Hindlimb muscle (tissue), 1 donor: Measurements from ENCODE around the gene MICAL1. TPM values are rescaled to one million over a fixed set of nuclear protein-coding genes. Genes with fewer than 3 reads are reported as not detected.
"Not testable (repeated sequence)": the region's sequence is repeated elsewhere in the genome, so short reads cannot be mapped to it uniquely, and the experiment has no call there.

Experiments
- DNase-seq: peaks from one replicate; pipeline ENCODE4 v3.0.0-alpha.2; 2013
- polyA plus RNA-seq: library from polyadenylated mRNA; unstranded; fragments of 120-200 nt; gene quantifications from one replicate; pipeline ENCODE4 v1.2.1, GENCODE V29; 2013; ENCODE audit not compliant: insufficient read length

The MICAL1 gene
- polyA plus RNA-seq, 1 donor = 71.7 TPM

DNA sequence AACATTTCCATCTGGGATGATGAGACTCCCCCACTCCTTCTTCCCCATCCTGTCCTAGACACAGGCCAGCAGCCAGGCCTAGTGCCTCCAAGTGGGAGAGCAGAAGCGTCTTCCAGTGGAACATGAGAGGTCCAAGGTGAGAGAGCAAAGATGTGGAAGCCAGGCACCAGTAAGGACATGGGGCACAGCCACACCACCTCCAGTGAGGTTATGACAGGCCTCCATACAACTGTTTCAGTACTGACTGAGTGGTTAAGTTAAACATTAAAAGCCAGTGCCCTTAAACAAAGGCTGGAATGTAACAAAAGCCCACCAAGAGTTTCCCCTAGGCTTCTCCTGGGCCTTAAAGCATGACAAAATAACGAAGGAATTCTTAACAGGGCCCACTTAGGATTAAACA, 22.2 kb upstream of the MICAL1 start:
- no peak for DNase-seq

- no peak for DNase-seq
Observed at GRCh38 chr6:109477184-109477583, 21.6 kb upstream of the MICAL1 start.

- no peak for DNase-seq
Observed at GRCh38 chr6:109475625-109476024, 20.1 kb upstream of the MICAL1 start.

DNA sequence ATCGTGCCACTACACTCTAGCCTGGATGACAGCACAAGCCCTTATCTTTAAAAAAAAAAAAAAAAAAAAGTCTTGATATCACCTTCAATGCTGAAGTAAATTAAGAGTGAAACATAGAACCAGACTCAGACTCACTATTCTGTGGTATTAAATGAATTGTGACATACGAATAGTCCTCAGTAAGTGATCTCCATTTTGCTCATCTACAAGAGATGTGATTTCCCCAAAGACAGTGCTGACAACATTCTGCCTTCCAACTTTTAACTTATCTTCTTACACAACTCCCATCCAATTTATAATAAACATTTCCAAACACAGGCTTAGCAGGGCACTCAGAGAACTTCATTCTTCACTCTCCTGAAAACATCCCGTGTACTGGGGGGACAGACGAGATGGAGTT, 19.4 kb upstream of the MICAL1 start:
- DNase-seq = no peak

- DNase-seq = no peak
Observed at GRCh38 chr6:109473120-109473519, 17.5 kb upstream of the MICAL1 start.

DNA sequence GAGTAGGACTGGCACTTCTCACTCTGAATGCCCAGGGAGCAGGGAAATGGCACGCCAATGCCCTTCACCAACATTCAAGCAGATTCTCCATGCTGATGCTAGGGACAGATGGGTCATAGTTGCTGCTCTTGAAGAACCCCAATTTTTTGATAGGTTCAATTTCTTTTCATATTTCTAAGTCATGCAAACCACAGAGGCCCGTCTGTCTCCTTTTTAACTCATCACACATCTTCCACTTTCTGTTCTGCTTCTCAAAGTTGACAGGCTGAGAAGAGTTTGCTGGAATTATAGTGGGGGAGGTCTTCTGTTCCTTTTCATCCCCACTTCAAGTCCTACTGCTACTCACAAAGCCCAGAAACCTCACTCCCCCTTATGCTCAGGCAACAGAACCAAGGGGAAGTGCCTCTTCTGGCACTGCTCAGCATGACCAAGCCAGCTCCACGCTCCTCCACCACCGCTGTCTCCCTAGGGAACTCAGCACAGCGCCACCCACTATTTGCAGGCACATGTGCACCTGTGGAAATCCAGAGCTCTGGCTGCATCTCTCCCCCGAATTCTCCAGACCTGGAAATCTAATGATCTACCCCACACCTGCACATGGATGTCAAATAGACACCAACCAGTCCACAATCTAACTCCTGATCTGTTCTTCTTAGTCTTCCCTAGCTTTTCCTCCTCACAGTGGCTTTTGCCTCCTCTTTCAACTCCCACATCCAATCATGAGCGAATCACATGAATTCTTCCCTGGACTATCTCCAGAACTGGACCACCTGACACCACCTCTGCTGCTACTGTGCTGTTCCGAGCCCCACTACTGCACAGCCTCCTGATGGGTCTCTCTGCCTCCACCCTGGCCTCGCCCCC, 16.8 kb upstream of the MICAL1 start:
- DNase-seq = no peak

DNA sequence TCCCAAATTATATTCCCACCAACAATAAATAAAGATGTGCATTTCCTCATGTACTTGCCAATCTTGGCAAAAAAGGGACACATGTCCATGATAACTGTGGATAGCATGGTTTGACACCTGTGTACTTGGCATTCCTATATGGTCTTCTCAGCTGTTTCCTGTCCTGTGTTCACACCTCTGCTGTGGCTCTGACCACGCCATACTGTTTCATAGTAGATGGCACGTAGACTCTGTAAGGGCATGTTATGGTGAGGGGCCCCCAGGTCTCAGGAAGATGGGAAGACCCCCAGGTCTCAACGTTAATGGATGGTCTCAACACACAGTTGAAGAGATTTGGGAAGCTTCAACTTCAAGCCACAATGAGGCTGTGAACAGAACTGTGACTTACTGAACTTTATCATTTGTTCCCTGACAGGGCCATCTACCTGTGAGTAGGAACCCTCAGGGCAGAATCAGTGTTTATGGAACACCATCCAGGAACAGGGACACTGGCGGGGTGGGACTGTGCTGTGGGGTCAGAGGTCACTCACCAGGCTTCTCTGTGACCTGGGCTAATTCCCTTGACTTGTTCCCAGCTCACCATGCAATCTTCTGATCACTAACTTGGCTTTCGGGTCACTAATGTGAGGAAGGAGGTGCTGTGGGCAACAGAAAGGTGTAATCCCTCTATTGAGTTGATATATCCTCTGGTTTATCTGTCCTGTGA, 15.7 kb upstream of the MICAL1 start:
- DNase-seq = no peak

GRCh38 chr6:109469591-109470189, 14.1 kb upstream of the MICAL1 start:
- no peak for DNase-seq

GRCh38 chr6:109467696-109468095, 12.1 kb upstream of the MICAL1 start:
- DNase-seq = no peak

DNA sequence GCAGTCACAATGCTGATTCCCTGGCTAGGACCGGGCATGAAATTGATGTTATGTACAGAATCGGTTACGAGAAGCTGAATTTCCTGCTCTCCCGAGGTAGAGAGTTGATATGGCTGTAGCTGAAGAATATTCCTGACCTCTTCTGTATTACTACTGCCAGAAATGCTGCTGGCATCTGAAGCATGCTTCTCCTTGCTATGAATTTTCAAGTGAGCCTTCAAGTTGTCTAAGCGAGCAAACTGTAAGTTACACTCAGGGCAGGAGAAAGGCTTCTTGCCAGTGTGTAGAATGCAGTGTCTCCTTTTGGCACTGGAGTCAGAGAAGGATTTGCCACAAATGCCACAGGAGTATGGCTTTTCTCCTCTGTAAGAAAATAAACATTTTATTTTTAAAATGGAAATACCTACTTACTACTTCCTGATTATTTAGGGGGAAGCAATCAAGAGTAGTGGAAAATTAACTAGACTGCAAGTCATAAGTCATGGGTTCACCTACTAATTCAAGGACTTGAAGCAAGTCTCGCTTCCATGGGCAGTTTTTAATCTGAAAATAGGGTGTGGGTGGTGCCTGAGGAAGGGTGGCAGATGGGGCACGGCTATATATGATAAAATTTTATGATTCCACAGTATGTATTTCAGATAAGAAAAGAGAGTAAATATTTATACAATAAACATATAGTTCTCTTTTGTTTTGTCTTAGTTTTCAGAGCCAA, 10.8 kb upstream of the MICAL1 start:
- DNase-seq = no peak

DNA sequence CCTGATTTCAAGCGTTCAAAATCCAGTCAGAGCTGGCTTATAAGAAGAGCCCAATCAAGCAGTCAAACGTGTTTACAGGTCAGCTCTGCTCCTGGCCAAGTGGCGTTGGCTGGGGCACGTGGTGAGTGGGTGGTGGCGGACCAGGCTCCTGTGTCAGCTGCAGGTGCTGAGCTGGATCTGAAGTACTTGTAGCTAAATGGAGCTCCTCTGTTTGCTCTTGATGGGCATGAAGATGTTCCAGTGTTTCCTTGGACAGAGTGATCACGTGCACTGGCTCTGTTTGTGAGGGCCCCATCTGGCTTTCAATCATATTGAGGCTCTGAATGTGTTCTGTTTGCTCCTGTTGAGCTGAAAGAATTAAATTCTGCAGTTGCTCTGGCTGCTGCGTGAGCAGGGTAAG, 10.2 kb upstream of the MICAL1 start:
- no peak for DNase-seq

DNA sequence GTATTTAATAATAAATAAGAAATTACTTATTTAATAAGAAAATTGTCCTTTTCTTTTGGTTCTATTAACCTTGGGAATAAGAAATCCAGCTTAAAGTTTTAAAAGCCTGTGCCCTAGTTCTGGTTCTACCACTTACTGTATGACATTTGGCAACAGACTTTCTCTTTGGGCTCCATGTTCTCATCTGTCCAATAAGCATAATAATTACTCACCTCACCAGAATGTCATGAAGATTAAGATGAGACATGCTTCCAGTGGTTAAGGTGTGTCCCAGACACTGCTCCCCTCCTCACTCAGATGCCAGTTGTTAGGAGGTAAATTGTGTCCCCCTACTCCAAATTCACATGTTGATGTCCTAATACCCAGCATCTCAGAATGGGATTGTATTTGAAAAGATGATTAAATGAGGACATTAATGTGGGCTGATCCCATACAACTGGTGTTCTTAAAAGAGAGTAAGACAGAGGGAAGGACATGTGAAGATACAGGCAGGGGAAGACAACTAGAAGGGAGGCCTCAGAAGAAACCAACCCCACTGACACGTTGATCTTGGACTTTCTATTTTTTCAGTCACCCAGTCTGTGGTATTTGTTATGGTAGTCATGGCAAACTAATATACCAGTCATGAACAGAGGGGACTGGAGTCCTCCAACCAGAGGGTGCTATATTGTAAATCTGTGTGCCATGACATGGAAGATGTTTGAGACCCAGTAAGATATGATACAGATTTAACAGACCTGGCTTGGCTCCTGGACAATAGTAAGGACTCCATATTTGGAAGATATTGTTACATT, 6.4 kb upstream of the MICAL1 start:
- DNase-seq = no peak

DNA sequence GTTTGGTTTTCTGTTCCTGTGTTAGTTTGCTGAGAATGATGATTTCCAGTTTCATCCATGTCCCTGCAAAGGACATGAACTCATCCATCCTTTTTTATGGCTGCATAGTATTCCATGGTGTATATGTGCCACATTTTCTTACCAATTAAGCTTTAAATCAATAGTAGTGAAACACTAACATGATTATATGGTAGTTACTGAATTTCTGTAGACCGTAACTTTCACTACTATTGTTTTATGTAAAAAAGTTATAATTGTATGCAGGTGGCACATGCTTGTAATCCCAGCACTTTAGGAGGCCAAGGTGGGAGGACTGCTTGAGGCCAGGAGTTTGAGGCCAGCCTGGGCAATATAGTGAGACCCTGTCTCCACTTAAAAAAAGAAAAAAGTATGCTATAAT, 5.6 kb upstream of the MICAL1 start:
- not testable (repeated sequence) for DNase-seq

DNA sequence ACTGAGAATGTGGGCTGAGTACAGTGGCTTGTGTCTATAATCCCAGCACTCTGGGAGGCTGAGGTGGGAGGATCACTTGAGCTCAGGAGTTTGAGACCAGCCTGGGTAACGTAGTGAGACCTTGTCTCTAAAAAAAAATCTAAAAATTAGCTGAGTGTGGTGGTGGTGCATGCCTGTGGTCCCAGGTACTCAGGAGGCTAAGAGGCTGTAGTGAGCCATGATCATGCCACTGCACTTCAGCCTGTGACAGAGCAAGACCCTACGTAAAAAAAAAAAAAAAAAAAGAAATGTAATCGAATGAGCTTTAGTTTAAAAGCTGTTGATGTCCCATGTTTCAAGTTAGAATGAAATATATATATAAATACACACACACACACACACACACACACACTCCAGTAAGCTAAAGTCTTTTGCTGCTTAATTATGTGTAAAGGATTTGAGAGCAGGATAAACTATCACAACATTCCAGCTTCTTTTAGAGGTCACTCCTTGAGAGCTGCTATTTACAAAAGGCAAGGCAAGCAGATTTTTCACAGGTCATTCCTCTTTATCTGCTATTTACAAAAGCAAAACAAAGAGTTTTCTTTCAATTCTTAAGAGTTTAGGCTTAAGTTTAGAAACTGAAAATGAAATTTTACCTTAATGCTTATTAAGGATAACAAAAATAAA, 4.7 kb upstream of the MICAL1 start:
- no peak for DNase-seq

GRCh38 chr6:109458774-109459531, 3.4 kb upstream of the MICAL1 start:
- no peak for DNase-seq

DNA sequence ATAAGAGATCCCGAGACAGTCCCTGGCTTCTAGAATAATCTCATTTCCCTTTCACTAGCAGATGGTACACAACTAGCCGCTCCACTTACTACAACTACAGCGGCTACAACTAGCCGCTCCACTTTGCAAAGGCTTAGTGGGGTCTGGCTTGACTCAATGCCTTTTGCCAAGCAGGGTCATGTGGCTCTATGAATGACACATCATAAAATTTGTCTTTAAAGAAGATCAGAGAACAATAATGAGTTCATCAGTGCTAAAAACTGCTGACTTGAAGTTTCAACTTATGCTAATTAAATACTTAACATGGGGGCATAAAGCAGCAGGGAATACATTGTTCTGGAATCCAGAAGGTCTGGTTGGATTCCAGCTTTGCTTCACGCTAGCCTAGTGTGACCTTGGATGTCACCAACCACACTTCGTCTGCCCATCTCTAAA, 2.0 kb upstream of the MICAL1 start:
- DNase-seq = no peak

- DNase-seq = peak; percentile 73
Observed at GRCh38 chr6:109456710-109457561, 1.4 kb upstream of the MICAL1 start.

DNA sequence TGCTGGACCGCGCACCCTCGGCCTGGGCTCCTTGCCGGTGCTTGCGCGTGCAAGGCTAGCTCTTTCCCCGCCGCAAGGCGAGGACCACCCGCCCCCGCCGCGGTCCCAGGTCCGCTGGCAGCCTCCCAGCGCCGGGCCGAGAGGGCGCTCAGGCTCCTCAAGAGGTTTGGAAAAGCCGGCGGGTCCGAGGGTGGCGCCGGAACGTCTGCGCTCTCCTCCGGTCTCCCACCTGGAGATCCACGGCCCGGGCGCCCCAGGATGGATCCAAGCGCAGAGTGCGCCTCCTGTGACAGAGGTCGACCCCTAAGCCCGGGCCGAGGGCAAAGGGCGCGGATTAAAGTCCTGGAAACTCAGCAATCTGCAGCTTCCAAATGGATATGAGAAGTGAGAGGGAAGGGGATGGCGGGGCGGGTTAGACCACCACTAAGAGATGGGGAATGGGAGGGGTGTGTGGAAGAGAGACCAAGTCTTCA, 575 bp upstream of the MICAL1 start:
- no peak for DNase-seq
